Activated T-helper 1 cell treated with Interleukin-2 at 50 U/mL for 16 hours (primary cell): ENCODE results near the gene GLUD1.
"Not testable (repeated sequence)": the region's sequence is repeated elsewhere in the genome, so short reads cannot be mapped to it uniquely, and the experiment has no call there.

Source experiments
- DNase-seq: peaks from one replicate; pipeline ENCODE4 v3.0.0-alpha.2; 2020; ENCODE audit warnings: low read depth

GLUD1 gene

GRCh38 chr10:87094373-87095235, at the start of gene GLUD1, which contains the start of gene SHLD2:
Gene GLUD1, minus strand, starts transcription at chr10:87094843. Its CDS starts 74 bp downstream, at chr10:87094769.
Gene SHLD2, plus strand, starts transcription at chr10:87095206. Its CDS starts 56,149 bp downstream, at chr10:87151355.
- peak; percentile 85 for DNase-seq

DNA sequence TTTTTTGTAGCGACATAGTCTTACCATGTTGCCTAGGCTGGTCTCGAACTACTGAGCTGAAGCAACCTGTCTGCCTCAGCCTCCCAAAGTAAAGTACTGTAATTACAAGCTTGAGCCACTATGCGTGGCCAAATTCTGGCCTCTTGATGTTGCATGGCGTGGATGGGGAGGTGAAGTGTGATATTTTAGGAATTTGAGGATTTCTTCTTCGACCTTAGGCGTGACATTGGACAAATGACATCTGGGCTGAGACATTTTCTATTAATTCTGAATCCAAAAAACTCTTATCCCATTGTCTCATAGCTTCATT, 48.4 kb upstream of the GLUD1 start:
- not testable (repeated sequence) for DNase-seq

DNA sequence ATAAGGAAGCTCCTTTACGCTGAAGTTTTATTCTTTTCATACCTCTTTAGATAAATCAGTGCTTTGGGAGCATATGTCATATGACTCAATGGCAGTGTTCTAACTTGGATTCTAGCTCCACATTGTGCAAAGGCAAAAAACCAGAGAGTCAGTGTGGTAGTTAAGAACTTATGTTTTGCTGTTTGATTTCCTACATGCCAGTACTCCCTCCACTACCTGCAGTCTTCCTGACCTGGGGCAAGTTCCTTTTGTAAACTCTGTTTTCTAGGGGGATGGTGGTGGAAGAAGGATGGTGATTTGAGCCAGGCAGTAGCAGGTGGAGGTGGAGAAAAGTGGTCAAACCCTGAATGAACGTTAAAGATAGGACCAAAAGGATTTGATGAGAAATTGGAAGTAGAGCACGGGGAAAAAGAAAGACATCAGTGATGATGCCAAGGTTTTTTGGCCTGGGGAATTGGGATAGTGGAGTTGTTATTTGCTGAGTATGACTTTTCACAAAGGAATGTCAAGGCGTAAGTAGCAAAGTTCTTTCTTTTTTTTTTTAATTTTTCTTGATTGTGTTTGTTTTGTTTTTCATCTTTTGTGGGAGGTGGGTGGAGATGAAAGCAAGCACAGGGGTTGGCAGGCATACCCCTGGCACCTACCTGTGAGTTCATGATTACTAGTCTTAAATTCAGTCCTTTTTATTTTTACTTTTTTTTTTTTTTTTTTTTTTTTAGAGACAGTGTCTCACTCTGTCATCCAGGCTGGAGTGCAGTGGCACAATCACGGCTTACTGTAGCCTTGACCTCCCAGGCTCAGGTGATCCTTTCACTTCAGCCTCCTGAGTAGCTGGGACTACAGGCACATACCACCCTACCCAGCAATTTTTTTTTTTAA, 47.8 kb upstream of the GLUD1 start:
- not testable (repeated sequence) for DNase-seq

DNA sequence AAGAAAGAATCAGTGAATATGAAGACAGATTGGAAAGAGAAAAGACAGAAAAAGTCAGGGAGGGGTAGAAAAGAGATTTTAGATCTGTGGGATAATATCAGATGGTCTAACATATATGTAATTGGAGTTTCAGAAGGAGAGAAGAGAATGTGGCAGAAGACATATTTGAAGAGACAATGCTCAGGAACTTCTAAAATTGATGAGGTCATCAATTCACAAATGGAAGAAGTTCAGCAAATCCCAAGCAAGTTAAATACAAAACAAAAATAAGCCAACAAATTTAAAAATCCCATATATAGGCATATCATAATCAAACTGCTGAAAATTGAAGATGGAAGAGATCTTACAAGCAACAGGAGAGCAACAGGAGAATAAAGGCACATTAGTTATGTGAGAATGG, 42.8 kb upstream of the GLUD1 start:
- not testable (repeated sequence) for DNase-seq

DNA sequence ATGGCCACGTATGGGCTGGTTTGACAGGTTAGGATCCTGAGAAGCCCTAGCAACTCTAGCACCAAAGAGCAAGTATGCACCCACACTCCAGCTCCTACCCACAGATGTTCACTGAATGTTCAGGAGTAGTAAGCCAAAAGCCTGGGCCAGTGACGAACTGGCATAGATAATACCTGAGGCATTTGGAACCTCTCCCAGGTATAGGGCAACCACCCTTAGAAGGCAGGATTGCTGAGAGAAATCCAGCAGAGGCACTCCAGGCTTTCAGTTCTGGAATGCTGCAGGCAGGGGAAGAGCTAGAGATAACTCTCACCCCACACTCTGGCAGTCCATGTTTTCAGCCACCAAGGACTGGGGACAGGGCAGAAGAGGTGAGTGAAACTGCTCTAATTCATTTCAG, 39.8 kb upstream of the GLUD1 start:
- not testable (repeated sequence) for DNase-seq

DNA sequence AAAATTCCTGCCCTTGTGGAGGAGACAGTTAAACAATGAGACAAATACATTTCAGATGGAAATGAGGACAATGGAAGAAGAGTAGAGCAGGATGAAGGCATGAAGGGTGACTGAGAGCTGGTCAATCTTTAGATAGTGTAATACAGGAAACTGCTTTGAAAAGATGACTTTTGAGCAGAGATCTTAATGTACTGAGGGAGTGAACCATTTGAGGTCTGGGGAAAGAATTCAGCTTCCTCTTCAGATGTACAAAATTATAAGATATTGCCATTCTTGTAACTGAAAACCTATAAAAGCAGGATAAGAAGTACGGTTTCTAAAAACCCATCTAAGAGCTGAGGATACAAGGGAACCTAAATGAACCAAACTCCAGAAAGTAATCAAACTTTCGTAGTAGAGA, 39.3 kb upstream of the GLUD1 start:
- DNase-seq, result not testable (repeated sequence)

DNA sequence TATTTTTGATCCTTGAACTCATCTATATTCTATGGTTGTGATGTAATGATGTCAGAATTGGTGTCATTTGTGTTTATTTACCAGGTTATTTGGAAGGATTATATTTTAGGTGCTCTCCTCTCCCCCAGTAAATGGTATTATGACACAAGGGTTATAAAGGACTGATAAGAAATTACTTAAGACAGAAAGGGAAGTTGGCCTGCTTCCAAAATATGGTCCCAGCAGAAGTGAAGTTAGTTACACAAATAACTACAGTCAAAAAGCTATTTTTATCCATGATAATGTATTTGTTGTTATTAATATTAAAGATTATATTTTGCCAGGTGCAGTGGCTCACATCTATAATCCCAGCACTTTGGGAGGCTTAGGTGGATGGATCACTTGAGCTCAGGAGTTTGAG, 37.5 kb upstream of the GLUD1 start:
- not testable (repeated sequence) for DNase-seq

DNA sequence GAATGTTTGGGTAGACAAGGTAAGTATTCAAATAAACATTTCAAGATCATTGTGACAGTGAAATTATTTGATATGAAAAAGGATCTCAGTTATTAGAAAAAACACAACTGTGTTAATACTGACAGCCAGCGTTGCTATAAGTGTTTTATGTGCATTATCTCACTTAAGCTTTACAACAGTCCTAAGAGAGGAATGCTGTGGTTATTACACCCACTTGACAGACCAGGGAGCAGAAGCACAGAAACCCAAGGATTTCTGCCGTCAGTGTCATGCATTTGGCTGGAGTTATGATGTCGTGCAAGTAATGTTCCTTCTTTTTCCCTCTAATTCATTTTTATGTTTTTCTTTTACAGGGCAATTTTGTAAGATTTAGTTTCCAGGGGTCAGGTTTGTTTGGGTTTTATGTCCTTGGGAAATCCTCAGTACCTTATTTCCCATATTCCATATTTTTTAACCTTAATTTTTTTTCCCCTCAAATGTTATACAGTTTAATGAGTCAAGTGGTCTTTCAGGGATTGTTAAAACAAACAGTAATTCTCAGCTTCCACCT, 33.0 kb upstream of the GLUD1 start:
- not testable (repeated sequence) for DNase-seq

- DNase-seq, result not testable (repeated sequence)
Observed at GRCh38 chr10:87127048-87127447, 32.4 kb upstream of the GLUD1 start.

GRCh38 chr10:87123351-87123750, 28.7 kb upstream of the GLUD1 start:
- DNase-seq, result not testable (repeated sequence)

GRCh38 chr10:87119029-87119428, 24.4 kb upstream of the GLUD1 start:
- DNase-seq, result not testable (repeated sequence)

DNA sequence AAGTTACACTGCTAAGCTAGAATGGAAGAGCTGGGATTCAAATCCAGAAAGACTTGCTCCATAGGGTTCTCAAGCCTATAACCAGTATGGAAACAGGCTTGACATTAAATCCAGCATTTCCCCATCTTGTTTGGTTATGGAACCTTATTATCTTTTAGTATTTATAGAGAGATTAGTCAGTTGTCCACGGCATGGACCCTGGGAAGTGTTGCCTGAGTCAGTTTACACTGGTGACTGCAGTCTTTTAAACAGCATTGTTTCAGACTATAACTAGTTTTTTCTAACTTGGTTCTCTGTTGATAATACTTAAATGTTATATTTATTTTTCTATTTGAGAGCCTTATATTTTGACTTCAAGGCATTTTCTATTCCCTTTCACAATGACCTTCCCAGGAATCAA, 23.5 kb upstream of the GLUD1 start:
- not testable (repeated sequence) for DNase-seq

GRCh38 chr10:87105446-87106124, 10.9 kb upstream of the GLUD1 start:
- no peak for DNase-seq

- DNase-seq, result not testable (repeated sequence)
Observed at GRCh38 chr10:87104727-87105126, 10.1 kb upstream of the GLUD1 start.

GRCh38 chr10:87101996-87102395, 7.4 kb upstream of the GLUD1 start:
- DNase-seq, result no peak

DNA sequence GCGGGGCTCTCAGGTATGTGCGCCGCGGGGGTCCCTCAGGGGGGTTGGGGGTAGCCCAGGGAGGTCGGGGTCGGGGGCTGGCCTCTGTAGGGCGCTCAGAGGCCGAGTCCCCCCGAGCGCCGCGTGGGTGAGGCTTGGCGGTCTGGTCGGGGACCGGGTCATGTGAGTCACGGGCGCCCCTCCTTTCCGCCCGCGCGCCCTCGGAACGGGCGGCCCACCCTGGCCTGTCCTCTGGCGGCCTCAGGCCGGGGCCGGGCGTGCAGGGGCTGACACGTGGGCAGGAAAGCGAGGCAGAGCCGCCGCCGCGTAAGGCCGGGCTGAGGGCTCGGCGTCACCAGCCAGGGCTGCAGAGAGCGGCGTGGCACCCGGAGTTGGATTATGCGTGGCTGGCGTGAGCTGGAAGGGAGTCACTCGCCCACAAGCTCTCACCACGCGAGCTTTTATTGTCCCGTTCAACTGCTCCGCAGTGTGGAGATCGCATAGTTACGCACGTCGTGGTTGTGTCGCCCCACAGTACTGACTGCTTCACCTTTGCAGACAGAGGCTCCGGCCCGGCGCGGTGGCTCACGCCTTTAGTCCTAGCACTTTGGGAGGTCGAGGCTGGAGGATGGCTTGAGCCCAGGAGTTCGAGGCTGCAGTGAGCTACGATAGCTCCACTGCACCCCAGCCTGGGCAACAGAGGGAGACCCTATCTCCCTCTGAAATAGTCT, 748 bp upstream of the GLUD1 start:
- DNase-seq, result peak; percentile 68

- DNase-seq, result peak; percentile 40
Observed at GRCh38 chr10:87093632-87094372, 841 bp downstream of the GLUD1 start.

- no peak for DNase-seq
Observed at GRCh38 chr10:87092861-87093631, 1.6 kb downstream of the GLUD1 start.

GRCh38 chr10:87092376-87092860, 2.2 kb downstream of the GLUD1 start:
- no peak for DNase-seq

GRCh38 chr10:87090779-87091178, 3.9 kb downstream of the GLUD1 start:
- no peak for DNase-seq
